Trophoblast cell (in vitro differentiated cells and primary cell): ENCODE results near the gene GSX1.

Experiments
- DNase-seq, 2 donors: peaks; one replicate each; pipeline ENCODE4 v3.0.0-alpha.2; 2016
- H2AFZ ChIP-seq: 2 replicates; pipeline ENCODE4 v1.6.1; 2013; ENCODE audit warnings: low read length, moderate library complexity, mild to moderate bottlenecking; ENCODE audit not compliant: insufficient read depth, poor library complexity
- H2AK5ac ChIP-seq: 2 replicates; pipeline ENCODE4 v1.6.1; 2013; ENCODE audit warnings: mild to moderate bottlenecking, low read length
- H2BK120ac ChIP-seq: 2 replicates; pipeline ENCODE4 v1.6.1; 2013; ENCODE audit warnings: low read length, mild to moderate bottlenecking, moderate library complexity; ENCODE audit not compliant: insufficient read depth, poor library complexity
- H2BK12ac ChIP-seq: 2 replicates; pipeline ENCODE4 v1.6.1; 2013; ENCODE audit warnings: mild to moderate bottlenecking, low read length, moderate library complexity
- H2BK5ac ChIP-seq: 2 replicates; pipeline ENCODE4 v1.6.1; 2013; ENCODE audit warnings: low read length, low read depth, moderate library complexity, mild to moderate bottlenecking; ENCODE audit not compliant: poor library complexity
- H3K14ac ChIP-seq: 2 replicates; pipeline ENCODE4 v1.6.1; 2013; ENCODE audit warnings: mild to moderate bottlenecking, low read length
- H3K18ac ChIP-seq: 2 replicates; pipeline ENCODE4 v1.6.1; 2013; ENCODE audit warnings: mild to moderate bottlenecking, low read length
- H3K23ac ChIP-seq: 2 replicates; pipeline ENCODE4 v1.6.1; 2013; ENCODE audit warnings: low read length
- H3K27ac ChIP-seq: 2 replicates; pipeline ENCODE4 v1.5.1; 2013; ENCODE audit warnings: low read depth, mild to moderate bottlenecking, inconsistent platforms, low read length, moderate library complexity
- H3K27me3 ChIP-seq: 2 replicates; pipeline ENCODE4 v1.6.1; 2013; ENCODE audit warnings: inconsistent platforms, mild to moderate bottlenecking, low read length, moderate library complexity; ENCODE audit not compliant: insufficient read depth
- H3K36me3 ChIP-seq, 2 experiments: 1 replicate in 1 of 2; 2 replicates in 1 of 2; pipeline ENCODE4 v1.6.1; 2013; ENCODE audit warnings: low read length in 2 of 2, mild to moderate bottlenecking in 2 of 2, moderate library complexity in 1 of 2; ENCODE audit not compliant: insufficient read depth in 2 of 2, control insufficient read depth in 1 of 2
- H3K4ac ChIP-seq: 2 replicates; pipeline ENCODE4 v1.6.1; 2013; ENCODE audit warnings: low read depth, mild to moderate bottlenecking, low read length, moderate library complexity
- H3K4me1 ChIP-seq, 2 experiments: 1 replicate in 1 of 2; 2 replicates in 1 of 2; pipeline ENCODE4 v1.6.1; 2013; ENCODE audit warnings: low read length in 2 of 2, mild to moderate bottlenecking in 2 of 2, moderate library complexity in 1 of 2; ENCODE audit not compliant: insufficient read depth in 2 of 2, control insufficient read depth in 1 of 2
- H3K4me2 ChIP-seq: 2 replicates; pipeline ENCODE4 v1.6.1; 2013; ENCODE audit warnings: inconsistent platforms, mild to moderate bottlenecking, low read length, moderate library complexity
- H3K4me3 ChIP-seq: 2 replicates; pipeline ENCODE4 v1.5.1; 2013; ENCODE audit warnings: mild to moderate bottlenecking, low read depth, low read length, inconsistent platforms
- H3K79me1 ChIP-seq: one replicate; pipeline ENCODE4 v1.6.1; 2013; ENCODE audit warnings: low read length
- H3K79me2 ChIP-seq: 2 replicates; pipeline ENCODE4 v1.6.1; 2013; ENCODE audit warnings: low read length, mild to moderate bottlenecking; ENCODE audit not compliant: control insufficient read depth, insufficient read depth, poor library complexity
- H3K9ac ChIP-seq: 2 replicates; pipeline ENCODE4 v1.6.1; 2013; ENCODE audit warnings: mild to moderate bottlenecking, low read length
- H3K9me3 ChIP-seq: 2 replicates; pipeline ENCODE4 v1.6.1; 2013; ENCODE audit warnings: low read depth, mild to moderate bottlenecking, control low read depth, inconsistent platforms, low read length; ENCODE audit not compliant: insufficient read depth
- H4K12ac ChIP-seq: 2 replicates; pipeline ENCODE4 v1.6.1; 2013; ENCODE audit warnings: low read depth, mild to moderate bottlenecking, low read length, moderate library complexity
- H4K8ac ChIP-seq: 2 replicates; pipeline ENCODE4 v1.6.1; 2013; ENCODE audit warnings: low read depth, mild to moderate bottlenecking, low read length, moderate library complexity
- H4K91ac ChIP-seq: one replicate; pipeline ENCODE4 v1.6.1; 2013; ENCODE audit warnings: low read depth, mild to moderate bottlenecking, low read length, moderate library complexity
- WGBS: extraction: QIAGEN DNeasy Blood & Tissue Kit; methylation state at CpG from one replicate; pipeline ENCODE4 v1.1.7; 2013; ENCODE audit warnings: missing lambda C conversion rate; ENCODE audit not compliant: insufficient read length, insufficient coverage; ENCODE audit errors: extremely low coverage; 5-methylcytosine and 5-hydroxymethylcytosine counted together

The GSX1 gene

DNA sequence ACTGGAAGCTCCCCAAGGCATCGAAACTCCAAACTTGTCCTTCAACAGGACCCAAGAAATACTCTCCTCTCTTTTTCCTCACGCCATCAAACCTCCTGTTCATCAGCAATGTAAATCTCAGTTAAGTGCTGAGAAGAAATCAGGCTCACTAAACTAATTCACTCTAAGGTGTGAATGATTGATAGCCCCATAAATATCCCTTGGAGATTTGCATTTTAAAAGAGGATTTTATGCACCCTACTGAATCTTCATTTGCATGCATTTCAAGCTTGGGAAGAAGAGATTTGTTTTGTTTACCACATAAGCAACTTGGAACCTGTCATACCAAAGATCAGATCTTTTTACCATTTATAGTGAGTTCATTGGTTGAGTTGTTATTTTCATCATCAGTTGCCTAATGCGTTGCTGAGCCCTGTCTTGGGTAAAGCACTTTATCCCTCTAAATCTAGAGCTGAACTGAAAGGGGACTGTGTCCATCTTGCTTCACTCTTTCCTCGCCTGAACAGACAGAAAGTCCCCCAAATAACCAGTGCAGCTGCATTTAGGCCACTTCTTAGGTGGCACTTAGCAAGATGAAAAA, 40.2 kb upstream of the GSX1 start:
- H3K27me3 ChIP-seq, result no peaks in the 10 kb centered on the region
- DNase-seq, result no peak
- no peaks in the 10 kb centered on the region for H3K4me1 ChIP-seq
- H3K27ac ChIP-seq, result no peak overlapping the region
- H4K8ac ChIP-seq, result no peak overlapping the region
- no peak overlapping the region for H2AFZ ChIP-seq
- no CpG with 5 or more reads among the region's 4 CpGs for WGBS
- H3K79me2 ChIP-seq, result no peaks in the 10 kb centered on the region
- H3K4me2 ChIP-seq, result no peak overlapping the region
- H3K79me1 ChIP-seq, result no peaks in the 10 kb centered on the region
- H4K91ac ChIP-seq, result no peak overlapping the region
- no peaks in the 10 kb centered on the region for H3K36me3 ChIP-seq
- no peak overlapping the region for H4K12ac ChIP-seq
- H2BK12ac ChIP-seq, result no peak overlapping the region
- no peak overlapping the region for H3K23ac ChIP-seq
- no peak overlapping the region for H3K4ac ChIP-seq
- H2BK120ac ChIP-seq, result no peak overlapping the region
- no peak overlapping the region for H3K4me3 ChIP-seq
- no peaks in the 10 kb centered on the region for H3K9me3 ChIP-seq
- no peak overlapping the region for H2BK5ac ChIP-seq
- no peak overlapping the region for H3K18ac ChIP-seq
- no peak overlapping the region for H3K14ac ChIP-seq
- H3K9ac ChIP-seq, result no peak overlapping the region
- no peak overlapping the region for H2AK5ac ChIP-seq

DNA sequence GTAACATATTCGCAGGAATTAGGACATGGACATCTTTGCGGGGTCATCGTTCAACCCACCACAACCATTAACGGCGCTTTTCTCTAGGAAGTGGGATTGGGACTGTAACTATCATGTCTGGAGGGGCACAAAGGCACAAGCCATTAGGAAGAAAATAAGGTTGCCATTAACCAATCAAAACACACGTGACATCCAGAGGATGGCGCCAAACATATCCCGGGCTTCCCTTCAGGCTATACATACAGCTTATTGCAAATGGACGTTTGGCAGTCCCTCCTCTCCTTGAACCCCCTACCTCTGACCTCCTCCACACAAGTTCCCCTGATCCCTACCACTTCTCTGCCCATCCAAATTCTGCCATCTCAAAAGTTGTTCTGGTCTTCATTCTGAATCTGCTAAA, 26.6 kb upstream of the GSX1 start:
- no peaks in the 10 kb centered on the region for H3K79me1 ChIP-seq
- no peak overlapping the region for H3K23ac ChIP-seq
- no peak overlapping the region for H2AK5ac ChIP-seq
- H3K27ac ChIP-seq, result no peak overlapping the region
- H3K4me3 ChIP-seq, result no peak overlapping the region
- no peak overlapping the region for H3K18ac ChIP-seq
- no peak overlapping the region for H2BK5ac ChIP-seq
- no peak for DNase-seq
- H3K9me3 ChIP-seq, result no peaks in the 10 kb centered on the region
- no peaks in the 10 kb centered on the region for H3K79me2 ChIP-seq
- no peak overlapping the region for H3K4ac ChIP-seq
- no peak overlapping the region for H4K12ac ChIP-seq
- WGBS, result no CpG with 5 or more reads among the region's 9 CpGs
- no peaks in the 10 kb centered on the region for H3K36me3 ChIP-seq
- no peak overlapping the region for H3K9ac ChIP-seq
- H2BK12ac ChIP-seq, result no peak overlapping the region
- no peak overlapping the region for H4K8ac ChIP-seq
- H3K4me1 ChIP-seq, result no peaks in the 10 kb centered on the region
- no peaks in the 10 kb centered on the region for H3K27me3 ChIP-seq
- no peak overlapping the region for H2BK120ac ChIP-seq
- no peak overlapping the region for H3K4me2 ChIP-seq
- H3K14ac ChIP-seq, result no peak overlapping the region
- H2AFZ ChIP-seq, result no peak overlapping the region
- no peak overlapping the region for H4K91ac ChIP-seq

DNA sequence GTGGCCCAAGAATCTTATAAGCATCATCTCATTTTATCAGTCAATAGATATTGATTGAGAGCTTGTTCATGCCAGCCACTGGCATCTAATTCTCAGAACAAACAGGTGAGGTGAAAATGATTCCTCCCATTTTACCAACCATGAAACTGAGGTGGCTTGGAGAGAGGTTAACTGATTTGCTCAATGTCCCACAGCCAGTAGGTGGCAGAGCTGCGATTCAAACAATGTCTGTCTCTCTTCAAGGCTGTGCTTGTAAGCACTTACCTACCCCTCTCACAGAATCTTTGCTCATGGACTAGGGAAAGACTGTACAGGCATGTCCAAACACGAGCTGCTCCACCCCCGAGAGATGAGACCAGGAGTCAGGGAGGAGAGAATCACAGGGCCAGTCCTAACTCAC, 21.5 kb upstream of the GSX1 start:
- H3K79me1 ChIP-seq, result no peaks in the 10 kb centered on the region
- peak; percentile 13 to 42 for DNase-seq
- no peak overlapping the region for H3K4me3 ChIP-seq
- H3K36me3 ChIP-seq, result no peaks in the 10 kb centered on the region
- H4K8ac ChIP-seq, result no peak overlapping the region
- H3K79me2 ChIP-seq, result no peaks in the 10 kb centered on the region
- H3K9me3 ChIP-seq, result no peaks in the 10 kb centered on the region
- H3K9ac ChIP-seq, result no peak overlapping the region
- no peak overlapping the region for H3K18ac ChIP-seq
- no peak overlapping the region for H3K23ac ChIP-seq
- H2BK5ac ChIP-seq, result no peak overlapping the region
- no peak overlapping the region for H2AFZ ChIP-seq
- H3K4ac ChIP-seq, result no peak overlapping the region
- H2BK120ac ChIP-seq, result no peak overlapping the region
- no peak overlapping the region for H2AK5ac ChIP-seq
- no peak overlapping the region for H3K4me2 ChIP-seq
- H3K27me3 ChIP-seq, result no peaks in the 10 kb centered on the region
- H3K4me1 ChIP-seq, result no peaks in the 10 kb centered on the region
- H3K27ac ChIP-seq, result no peak overlapping the region
- no peak overlapping the region for H4K12ac ChIP-seq
- no peak overlapping the region for H2BK12ac ChIP-seq
- no peak overlapping the region for H4K91ac ChIP-seq
- no CpG with 5 or more reads among the region's 3 CpGs for WGBS
- H3K14ac ChIP-seq, result no peak overlapping the region

DNA sequence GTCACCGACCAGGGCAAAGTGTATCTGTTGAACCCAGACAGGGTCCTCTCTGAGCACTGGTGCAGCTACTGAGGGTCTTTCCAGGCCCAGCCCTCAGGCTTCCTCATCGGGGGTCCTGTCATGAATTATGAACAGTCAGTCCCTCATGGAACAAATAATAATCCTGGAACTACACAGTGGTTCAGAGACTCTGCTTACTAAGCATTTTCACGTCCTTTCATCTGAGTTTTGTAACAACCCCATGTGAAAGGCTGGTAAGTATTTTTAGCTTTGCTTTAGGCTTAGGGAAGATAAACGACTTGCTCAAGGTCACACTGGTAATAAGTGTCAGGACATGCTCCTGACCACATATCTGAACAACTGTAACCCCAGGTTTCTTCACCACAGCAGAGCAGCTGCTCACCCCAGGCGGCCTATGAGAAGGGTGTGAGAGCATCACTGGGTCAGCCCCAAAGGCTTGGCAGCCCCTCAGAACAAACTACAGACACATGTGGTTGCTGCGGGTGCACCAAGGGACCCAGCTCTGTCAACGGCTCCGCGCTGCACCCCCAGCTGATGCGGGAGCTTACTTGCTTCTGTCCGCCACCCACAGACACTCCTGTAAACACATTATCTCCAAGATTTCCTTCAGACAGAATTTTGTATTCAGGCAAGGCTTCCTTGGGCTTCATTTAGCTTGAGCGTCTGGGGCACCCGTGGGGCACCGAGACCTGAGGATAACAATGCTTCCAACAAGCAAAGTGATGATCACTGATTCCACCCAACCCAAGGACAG, 19.4 kb upstream of the GSX1 start:
- H3K27ac ChIP-seq, result no peak overlapping the region
- H2BK12ac ChIP-seq, result no peak overlapping the region
- no peaks in the 10 kb centered on the region for H3K9me3 ChIP-seq
- H2AFZ ChIP-seq, result no peak overlapping the region
- H3K18ac ChIP-seq, result no peak overlapping the region
- no peak overlapping the region for H2BK120ac ChIP-seq
- no peak overlapping the region for H3K14ac ChIP-seq
- H3K79me1 ChIP-seq, result no peaks in the 10 kb centered on the region
- H4K8ac ChIP-seq, result no peak overlapping the region
- H3K9ac ChIP-seq, result no peak overlapping the region
- H3K27me3 ChIP-seq, result peaks cover 2% of the 10 kb centered on the region
- H3K79me2 ChIP-seq, result no peaks in the 10 kb centered on the region
- no CpG with 5 or more reads among the region's 14 CpGs for WGBS
- DNase-seq, result no peak
- H3K36me3 ChIP-seq, result no peaks in the 10 kb centered on the region
- H3K4me2 ChIP-seq, result no peak overlapping the region
- H2AK5ac ChIP-seq, result no peak overlapping the region
- no peaks in the 10 kb centered on the region for H3K4me1 ChIP-seq
- H4K91ac ChIP-seq, result no peak overlapping the region
- H3K4me3 ChIP-seq, result no peak overlapping the region
- no peak overlapping the region for H4K12ac ChIP-seq
- H3K4ac ChIP-seq, result no peak overlapping the region
- no peak overlapping the region for H3K23ac ChIP-seq
- H2BK5ac ChIP-seq, result no peak overlapping the region
